ENCODE data around the gene FBXO42. TPM values are rescaled to one million over a fixed set of nuclear protein-coding genes. Genes with fewer than 3 reads are reported as not detected.

FBXO42 gene
- total RNA-seq, 1 donor from 2014 or later = 19.0 TPM

DNA sequence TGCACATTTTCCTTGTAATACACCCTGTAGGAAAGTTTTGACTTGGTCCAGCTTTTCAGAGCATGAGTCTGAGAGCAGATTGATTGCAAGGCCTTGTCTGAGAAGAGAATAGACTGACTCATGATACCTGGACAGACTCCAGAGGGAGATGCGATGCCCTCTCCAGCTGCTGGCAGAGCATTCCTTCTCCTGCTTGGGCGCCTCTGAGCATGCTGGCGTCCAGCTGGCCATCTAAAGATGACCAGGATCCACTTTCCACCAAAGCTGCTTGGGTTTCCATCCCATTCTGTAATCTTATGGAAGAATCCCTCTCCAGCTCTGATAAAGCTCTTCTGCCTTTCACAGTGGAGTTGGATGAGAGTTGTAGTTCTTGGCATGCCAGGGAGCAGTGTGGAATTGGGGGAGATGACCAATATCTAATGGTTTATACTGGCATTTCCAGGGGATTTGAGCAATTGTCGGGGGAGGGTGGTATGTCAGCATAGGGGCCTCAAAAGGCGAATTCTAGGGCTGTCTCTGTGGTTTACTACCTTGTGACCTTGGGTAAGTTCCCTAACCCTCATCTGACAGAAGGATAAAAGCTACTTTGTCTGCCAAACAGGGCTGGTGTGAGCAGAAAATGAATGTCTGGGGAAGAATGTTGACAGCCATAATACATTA lies 34.3 kb upstream of the FBXO42 start:
- DNase-seq (no peak), ATAC-seq (ENCODE audit: low read depth) (peak; percentile 23)
- H3K4me1 Mint-ChIP-seq = peaks cover 79% of the 10 kb centered on the region
- POLR2A ChIA-PET = interaction anchor here (0.5 to 4.8 kb wide), 5 partner anchors 12 to 54 kb away, joined by 5 to 49 read pairs (median 6); partner anchors contain the start of genes NECAP2 and SZRD1
- intact Hi-C loops (cut with micrococcal nuclease) = loop anchor here (1.0 to 5.0 kb wide), 4 partner anchors 9 to 56 kb away; partner anchors contain the start of genes NECAP2 and SZRD1
- H3K27me3 Mint-ChIP-seq = no peaks in the 10 kb centered on the region
- H3K4me3 Mint-ChIP-seq = peak overlapping the region; percentile 73
- peaks cover 36% of the 10 kb centered on the region for H3K36me3 Mint-ChIP-seq (ENCODE audit: low read depth)
- no peaks in the 10 kb centered on the region for H3K9me3 Mint-ChIP-seq
- CTCF ChIA-PET = interaction anchor here (1.6 to 2.3 kb wide), 3 partner anchors 18 to 308 kb away, joined by 3 to 8 read pairs (median 6); partner anchors contain the start of gene NECAP2
- TF ChIP-seq, protein P1, sequence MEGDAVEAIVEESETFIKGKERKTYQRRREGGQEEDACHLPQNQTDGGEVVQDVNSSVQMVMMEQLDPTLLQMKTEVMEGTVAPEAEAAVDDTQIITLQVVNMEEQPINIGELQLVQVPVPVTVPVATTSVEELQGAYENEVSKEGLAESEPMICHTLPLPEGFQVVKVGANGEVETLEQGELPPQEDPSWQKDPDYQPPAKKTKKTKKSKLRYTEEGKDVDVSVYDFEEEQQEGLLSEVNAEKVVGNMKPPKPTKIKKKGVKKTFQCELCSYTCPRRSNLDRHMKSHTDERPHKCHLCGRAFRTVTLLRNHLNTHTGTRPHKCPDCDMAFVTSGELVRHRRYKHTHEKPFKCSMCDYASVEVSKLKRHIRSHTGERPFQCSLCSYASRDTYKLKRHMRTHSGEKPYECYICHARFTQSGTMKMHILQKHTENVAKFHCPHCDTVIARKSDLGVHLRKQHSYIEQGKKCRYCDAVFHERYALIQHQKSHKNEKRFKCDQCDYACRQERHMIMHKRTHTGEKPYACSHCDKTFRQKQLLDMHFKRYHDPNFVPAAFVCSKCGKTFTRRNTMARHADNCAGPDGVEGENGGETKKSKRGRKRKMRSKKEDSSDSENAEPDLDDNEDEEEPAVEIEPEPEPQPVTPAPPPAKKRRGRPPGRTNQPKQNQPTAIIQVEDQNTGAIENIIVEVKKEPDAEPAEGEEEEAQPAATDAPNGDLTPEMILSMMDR (IDR thresholded peaks at IDR 0.05) = no peak
- H3K27ac Mint-ChIP-seq = peak overlapping the region; percentile 92

DNA sequence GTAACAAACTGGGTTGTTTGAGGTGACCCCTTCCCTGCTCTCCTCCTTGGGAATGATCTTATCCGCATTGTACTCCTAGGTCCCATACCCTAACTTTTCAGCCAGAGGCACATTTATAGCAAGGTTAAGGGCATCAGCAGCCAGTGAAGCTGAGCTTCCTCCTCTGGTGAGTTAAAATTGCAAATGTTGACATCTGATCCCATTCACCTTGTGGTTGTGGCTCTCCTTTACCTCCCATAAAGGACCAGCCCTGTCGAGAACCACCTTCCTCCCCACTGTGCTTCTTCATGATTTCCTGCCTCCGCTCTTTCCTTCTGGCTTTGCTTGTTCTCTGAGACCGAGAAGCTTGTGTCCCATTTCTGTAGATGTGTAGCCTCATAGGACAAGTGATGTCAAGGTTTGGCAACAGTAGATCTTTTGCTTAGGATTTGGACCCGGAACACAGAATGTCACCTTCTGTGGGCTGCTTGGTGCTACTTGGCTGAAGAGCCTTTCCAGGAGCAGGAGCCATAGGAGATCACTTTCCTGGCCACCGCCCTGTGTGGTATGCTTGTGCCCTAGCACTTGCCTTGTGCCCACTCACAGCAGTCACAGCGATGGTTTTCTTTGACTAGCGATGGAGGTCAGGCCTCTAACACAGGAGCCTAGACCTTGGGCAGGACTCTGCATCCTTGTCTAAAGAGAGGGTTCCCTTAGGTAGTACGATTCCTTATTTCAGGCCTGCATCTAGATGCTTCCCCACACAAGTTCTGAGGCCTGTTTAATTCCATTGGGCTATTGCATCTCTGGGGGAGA lies 33.6 kb upstream of the FBXO42 start:
- intact Hi-C loops (cut with micrococcal nuclease) = loop anchor here (5.0 kb wide), 2 partner anchors 36 to 56 kb away; partner anchors contain the start of gene NECAP2
- CTCF ChIA-PET = interaction anchor here (2.0 kb wide), 1 partner anchor 17 kb away, joined by 6 read pairs; no protein-coding TSS in a partner anchor
- no peak for ATAC-seq (ENCODE audit: low read depth)
- Mint-ChIP-seq H3K27me3 (no peaks in the 10 kb centered on the region), H3K4me3 (no peak overlapping the region), H3K27ac (peak overlapping the region; percentile 92), H3K9me3 (no peaks in the 10 kb centered on the region), H3K36me3 (ENCODE audit: low read depth) (peaks cover 30% of the 10 kb centered on the region), H3K4me1 (peaks cover 73% of the 10 kb centered on the region)
- TF ChIP-seq, protein P1 (IDR thresholded peaks at IDR 0.05) = no peak
- POLR2A ChIA-PET = interaction anchor here (0.5 to 4.8 kb wide), 5 partner anchors 11 to 55 kb away, joined by 5 to 49 read pairs (median 5); partner anchors contain the start of genes NECAP2 and SZRD1
- no peak for DNase-seq

DNA sequence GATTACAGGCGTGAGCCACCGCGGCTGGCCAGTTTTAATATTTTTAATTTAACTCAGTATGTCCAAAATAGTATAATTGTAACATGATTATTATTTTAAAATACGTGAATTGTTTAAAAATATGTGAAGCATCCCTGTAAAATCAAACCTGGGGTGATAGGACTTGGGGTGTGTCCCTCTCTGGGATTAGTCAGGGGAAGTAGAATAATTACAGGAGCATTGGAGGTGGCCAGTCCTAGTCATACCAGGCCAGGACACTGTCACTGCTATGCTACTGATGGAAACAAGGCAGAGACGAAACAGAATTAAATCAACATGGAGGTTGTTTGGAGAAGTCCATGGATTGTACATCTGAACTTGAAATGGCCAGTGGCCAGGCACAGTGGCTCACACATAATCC lies 31.6 kb upstream of the FBXO42 start:
- Mint-ChIP-seq H3K4me3 (no peak overlapping the region), H3K36me3 (ENCODE audit: low read depth) (peaks cover 29% of the 10 kb centered on the region), H3K9me3 (no peaks in the 10 kb centered on the region), H3K27me3 (no peaks in the 10 kb centered on the region), H3K4me1 (peaks cover 70% of the 10 kb centered on the region), H3K27ac (peak overlapping the region; percentile 50)
- TF ChIP-seq, protein P1 (IDR thresholded peaks at IDR 0.05) = no peak
- DNase-seq = no peak
- intact Hi-C loops (cut with micrococcal nuclease) = no loop called here
- ATAC-seq (ENCODE audit: low read depth) = no peak
- CTCF ChIA-PET = no interaction called here
- POLR2A ChIA-PET = interaction anchor here (1.1 kb wide), 1 partner anchor 10 kb away, joined by 11 read pairs; no protein-coding TSS in a partner anchor

DNA sequence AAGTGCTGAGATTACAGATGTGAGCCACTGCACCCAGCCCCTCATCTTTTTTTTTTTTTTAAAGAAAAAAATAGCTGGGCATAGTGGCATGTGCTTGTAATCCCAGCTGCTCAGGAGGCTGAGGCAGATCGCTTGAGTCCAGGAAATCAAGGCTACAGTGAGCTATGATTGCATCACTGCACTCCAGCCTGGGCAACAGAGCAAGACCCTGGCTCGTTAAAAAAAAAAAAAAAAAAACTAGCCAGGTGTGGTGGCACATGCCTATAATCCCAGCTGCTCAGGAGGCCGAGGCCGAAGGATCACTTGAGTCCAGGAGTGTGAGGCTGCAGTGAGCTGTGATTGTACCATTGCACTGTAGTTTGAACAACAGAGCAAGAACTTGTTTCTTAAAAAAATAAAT lies 28.6 kb upstream of the FBXO42 start:
- ChIA-PET POLR2A (interaction anchor here (0.6 to 2.3 kb wide), 7 partner anchors 9 to 557 kb away, joined by 3 to 18 read pairs (median 3); no protein-coding TSS in a partner anchor), CTCF (no interaction called here)
- ATAC-seq (ENCODE audit: low read depth) (no peak), DNase-seq (no peak)
- no peaks in the 10 kb centered on the region for H3K27me3 Mint-ChIP-seq
- no peaks in the 10 kb centered on the region for H3K9me3 Mint-ChIP-seq
- intact Hi-C loops (cut with micrococcal nuclease) = no loop called here
- H3K4me3 Mint-ChIP-seq = no peak overlapping the region
- H3K36me3 Mint-ChIP-seq (ENCODE audit: low read depth) = peaks cover 35% of the 10 kb centered on the region
- TF ChIP-seq, protein P1 (IDR thresholded peaks at IDR 0.05) = no peak
- no peak overlapping the region for H3K27ac Mint-ChIP-seq
- peaks cover 65% of the 10 kb centered on the region for H3K4me1 Mint-ChIP-seq

All from activated B cell treated with CpG ODN at 0.5 μM for 24 hours (primary cell).